Coronary artery (tissue), 2 donors: ENCODE data around the gene HNRNPC.

Source experiments
- DNase-seq: peaks from one replicate; pipeline ENCODE4 v3.0.0-alpha.2; 2017; ENCODE audit warnings: low spot score
- H3K27ac ChIP-seq, 2 donors: fragments of 200-600 bp; sonication (generic); one replicate each; pipeline ENCODE4 v1.5.1; 2016 to 2019
- H3K4me3 ChIP-seq: fragments of 200-600 bp; sonication (generic); 2 replicates; pipeline ENCODE4 v1.5.1; 2016; ENCODE audit warnings: mild to moderate bottlenecking, moderate library complexity
- CTCF ChIP-seq: fragments of 200-600 bp; sonication (generic); IDR thresholded peaks from one replicate; pipeline ENCODE4 v1.5.1; 2019; ENCODE audit warnings: antibody characterized with exemption

Gene HNRNPC

GRCh38 chr14:21268617-21269251, 508 bp downstream of the HNRNPC start:
- no peak for TF ChIP-seq CTCF
- Histone ChIP-seq H3K4me3 (peak overlapping the region; percentile 82), H3K27ac (peak overlapping the region; percentile 95 to 99)
- no peak for DNase-seq

DNA sequence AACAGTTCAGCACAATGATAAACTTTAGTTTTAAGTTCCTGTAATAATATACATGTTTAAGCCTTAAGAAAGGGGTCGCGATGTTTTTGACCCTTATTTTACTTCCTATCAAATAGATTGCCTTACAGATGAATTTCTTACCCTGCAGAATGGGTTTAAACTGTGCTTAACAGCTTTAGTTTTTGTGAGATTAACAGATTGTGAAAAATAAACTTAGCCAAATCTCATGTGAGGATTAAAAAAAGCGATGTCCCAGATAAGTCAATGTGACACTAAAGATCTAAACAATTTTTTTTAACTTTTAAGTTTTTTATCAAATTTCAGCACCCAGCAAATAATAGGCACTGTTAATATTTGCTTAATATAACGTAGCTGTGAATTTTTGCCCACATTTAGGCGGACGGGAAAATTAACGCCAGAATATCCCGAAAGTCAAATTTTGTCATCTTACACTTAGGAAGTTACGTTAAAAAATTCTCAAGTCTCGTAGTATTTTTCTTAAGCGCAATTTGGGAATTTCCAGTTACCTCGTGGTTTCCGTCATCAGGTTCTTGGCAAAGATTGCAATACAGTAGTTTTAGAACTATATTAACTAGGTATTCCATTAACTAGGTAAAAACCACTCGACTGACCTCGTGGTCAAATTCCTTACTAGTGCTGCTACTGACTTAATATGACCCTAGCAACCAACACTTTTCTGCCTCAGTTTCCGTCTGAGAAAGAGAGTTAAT, 1.2 kb downstream of the HNRNPC start:
- no peak for DNase-seq
- Histone ChIP-seq H3K27ac (peak overlapping the region; percentile 95 to 99), H3K4me3 (peak overlapping the region; percentile 82)
- TF ChIP-seq CTCF, result no peak

GRCh38 chr14:21267431-21267845, 1.8 kb downstream of the HNRNPC start:
- Histone ChIP-seq H3K4me3 (peak overlapping the region; percentile 82), H3K27ac (peak overlapping the region; percentile 95 to 99)
- no peak for TF ChIP-seq CTCF
- DNase-seq, result no peak

GRCh38 chr14:21264025-21264801, 5.0 kb downstream of the HNRNPC start:
- TF ChIP-seq CTCF, result no peak
- peak overlapping the region; percentile 38 for H3K4me3 ChIP-seq
- no peak for DNase-seq
- H3K27ac ChIP-seq, result peak overlapping the region in 1 of 2 donors; percentile 47

DNA sequence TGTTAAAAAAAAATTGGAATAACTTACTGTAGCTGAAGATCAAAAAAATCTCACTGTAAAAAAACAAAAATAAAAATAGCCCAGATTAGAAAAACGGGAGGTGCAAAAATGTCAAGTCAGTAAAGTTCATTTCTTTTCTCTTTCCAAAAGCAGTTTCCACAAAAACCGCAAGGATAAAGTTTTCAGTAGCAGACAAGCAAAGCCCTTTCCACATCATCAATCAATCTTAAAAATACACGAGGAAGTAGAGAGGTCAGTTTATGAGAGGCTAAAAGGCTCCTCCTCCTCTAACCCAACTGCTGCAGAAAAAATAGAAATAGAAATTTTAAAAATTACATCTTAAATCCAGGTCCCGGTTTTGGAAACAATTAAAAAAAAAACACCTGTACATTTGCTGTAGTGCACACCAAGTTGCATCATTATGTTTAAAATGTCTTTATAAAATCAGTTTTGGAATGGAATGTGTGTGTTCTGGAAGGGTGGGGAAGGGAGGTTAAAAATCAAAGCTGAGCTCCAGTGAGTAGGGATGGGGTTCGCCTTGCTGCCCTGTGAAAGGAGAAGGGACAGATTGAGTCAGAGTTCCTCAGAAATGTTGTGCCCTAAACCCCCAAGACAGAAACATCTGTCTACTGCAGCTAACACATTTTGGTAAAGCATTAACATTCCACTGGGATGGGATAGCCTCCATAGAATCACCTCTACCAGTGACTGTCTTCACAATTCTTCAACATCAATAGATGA, 5.8 kb downstream of the HNRNPC start:
- no peak for TF ChIP-seq CTCF
- no peak for DNase-seq
- peak overlapping the region in 1 of 2 donors; percentile 47 for H3K27ac ChIP-seq
- peak overlapping the region; percentile 38 for H3K4me3 ChIP-seq

- Histone ChIP-seq H3K27ac (no peak overlapping the region), H3K4me3 (peak overlapping the region; percentile 29)
- DNase-seq, result no peak
- no peak for TF ChIP-seq CTCF
Observed at GRCh38 chr14:21262410-21262809, 6.8 kb downstream of the HNRNPC start.
